GM21786 (cell line): Measurements from ENCODE around the gene APBB1IP.

Experiments used
- ATAC-seq: cut with Tn5 transposase; IDR thresholded peaks from one replicate; pipeline ENCODE4 v1.9.1; 2021; ENCODE audit not compliant: unreplicated experiment

APBB1IP gene

GRCh38 chr10:26612151-26612915 lies 174.2 kb downstream of the APBB1IP start:
- no peak for ATAC-seq
